Measurements from ENCODE around the gene HSPA1L. TPM values are rescaled to one million over a fixed set of nuclear protein-coding genes. Genes with fewer than 3 reads are reported as not detected.
"Not testable (repeated sequence)": the region's sequence is repeated elsewhere in the genome, so short reads cannot be mapped to it uniquely, and the experiment has no call there.

The HSPA1L gene
- total RNA-seq, 2 donors from 2014 or later, result 0.33 to 1.0 TPM

GRCh38 chr6:31794866-31795615 lies 20.0 kb downstream of the HSPA1L start:
- ATAC-seq (peak; percentile 20), DNase-seq (no peak)
- peaks cover 22% of the 10 kb centered on the region for H3K4me1 ChIP-seq
- WGBS, 2 donors, result 1% methylated on average over 19 to 44 of the region's 44 CpGs
- peak overlapping the region; percentile 94 to 100 (median 94) for H3K27ac ChIP-seq
- no peak for TF ChIP-seq POLR2A (IDR thresholded peaks at IDR 0.05)
- TF ChIP-seq CTCF (IDR thresholded peaks at IDR 0.05), result no peak
- H3K9me3 ChIP-seq, result no peaks in the 10 kb centered on the region
- intact Hi-C loops (cut with DNase I), result no loop called here
- H3K27me3 ChIP-seq, result no peaks in the 10 kb centered on the region
- H3K4me3 ChIP-seq, result peak overlapping the region; percentile 41 to 78
- peaks cover 0 to 3% of the 10 kb centered on the region in 2 donors for H3K36me3 ChIP-seq (replicated peaks in 1 of 2; ENCODE audit: insufficient read depth in 1 of 2, low read depth in 2 of 2)

- peaks cover 22% of the 10 kb centered on the region for H3K4me1 ChIP-seq
- ATAC-seq (no peak), DNase-seq (no peak)
- peak overlapping the region; percentile 94 to 100 (median 94) for H3K27ac ChIP-seq
- H3K4me3 ChIP-seq, result peak overlapping the region; percentile 41 to 78
- no peaks in the 10 kb centered on the region for H3K9me3 ChIP-seq
- TF ChIP-seq POLR2A (IDR thresholded peaks at IDR 0.05) (peak in 1 of 3 donors; percentile 20), CTCF (IDR thresholded peaks at IDR 0.05) (no peak)
- no peaks in the 10 kb centered on the region for H3K27me3 ChIP-seq
- intact Hi-C loops (cut with DNase I), result no loop called here
- peaks cover 0 to 3% of the 10 kb centered on the region in 2 donors for H3K36me3 ChIP-seq (replicated peaks in 1 of 2; ENCODE audit: insufficient read depth in 1 of 2, low read depth in 2 of 2)
- 9 to 11% methylated on average over 6 to 7 of the region's 7 CpGs for WGBS, 2 donors
Observed at GRCh38 chr6:31794294-31794865, 20.7 kb downstream of the HSPA1L start.

GRCh38 chr6:31793927-31794245 lies 21.2 kb downstream of the HSPA1L start:
- H3K4me3 ChIP-seq; ATAC-seq; H3K36me3 ChIP-seq (replicated peaks in 1 of 2; ENCODE audit: insufficient read depth in 1 of 2, low read depth in 2 of 2); H3K9me3 ChIP-seq; intact Hi-C loops (cut with DNase I); DNase-seq; H3K27me3 ChIP-seq: not testable (repeated sequence)
- 82 to 89% methylated on average over 6 of the region's 6 CpGs for WGBS, 2 donors
- H3K27ac ChIP-seq, result peak overlapping the region in 1 of 4 donors; percentile 95
- peaks cover 22% of the 10 kb centered on the region for H3K4me1 ChIP-seq

- H3K27me3 ChIP-seq, result no peaks in the 10 kb centered on the region
- peaks cover 22% of the 10 kb centered on the region for H3K4me1 ChIP-seq
- no peak for TF ChIP-seq POLR2A (IDR thresholded peaks at IDR 0.05)
- TF ChIP-seq CTCF (IDR thresholded peaks at IDR 0.05), result no peak
- H3K4me3 ChIP-seq, result no peak overlapping the region
- 83 to 85% methylated on average over 4 to 12 of the region's 12 CpGs for WGBS, 2 donors
- ATAC-seq (no peak), DNase-seq (no peak)
- H3K27ac ChIP-seq, result no peak overlapping the region
- intact Hi-C loops (cut with DNase I), result no loop called here
- H3K36me3 ChIP-seq (replicated peaks in 1 of 2; ENCODE audit: insufficient read depth in 1 of 2, low read depth in 2 of 2), result peaks cover 0 to 3% of the 10 kb centered on the region in 2 donors
- H3K9me3 ChIP-seq, result no peaks in the 10 kb centered on the region
Observed at GRCh38 chr6:31792761-31793171, 22.3 kb downstream of the HSPA1L start.

GRCh38 chr6:31792090-31792374 lies 23.1 kb downstream of the HSPA1L start:
- H3K4me1 ChIP-seq, result peaks cover 22% of the 10 kb centered on the region
- TF ChIP-seq CTCF (IDR thresholded peaks at IDR 0.05), result no peak
- no peak for TF ChIP-seq POLR2A (IDR thresholded peaks at IDR 0.05)
- no peaks in the 10 kb centered on the region for H3K27me3 ChIP-seq
- H3K4me3 ChIP-seq, result no peak overlapping the region
- intact Hi-C loops (cut with DNase I), result no loop called here
- ATAC-seq, result no peak
- WGBS, 2 donors, result 76 to 87% methylated on average over 3 of the region's 3 CpGs
- H3K27ac ChIP-seq, result no peak overlapping the region
- H3K9me3 ChIP-seq, result no peaks in the 10 kb centered on the region
- DNase-seq, result no peak
- H3K36me3 ChIP-seq (replicated peaks in 1 of 2; ENCODE audit: insufficient read depth in 1 of 2, low read depth in 2 of 2), result peaks cover 0 to 3% of the 10 kb centered on the region in 2 donors

Data from body of pancreas (tissue), 4 donors.